ENCODE data around the gene ACAD10. TPM values are rescaled to one million over a fixed set of nuclear protein-coding genes. Genes with fewer than 3 reads are reported as not detected.

ACAD10 gene
- total RNA-seq, 1 experiment from 2014 or later = 25.4 TPM

DNA sequence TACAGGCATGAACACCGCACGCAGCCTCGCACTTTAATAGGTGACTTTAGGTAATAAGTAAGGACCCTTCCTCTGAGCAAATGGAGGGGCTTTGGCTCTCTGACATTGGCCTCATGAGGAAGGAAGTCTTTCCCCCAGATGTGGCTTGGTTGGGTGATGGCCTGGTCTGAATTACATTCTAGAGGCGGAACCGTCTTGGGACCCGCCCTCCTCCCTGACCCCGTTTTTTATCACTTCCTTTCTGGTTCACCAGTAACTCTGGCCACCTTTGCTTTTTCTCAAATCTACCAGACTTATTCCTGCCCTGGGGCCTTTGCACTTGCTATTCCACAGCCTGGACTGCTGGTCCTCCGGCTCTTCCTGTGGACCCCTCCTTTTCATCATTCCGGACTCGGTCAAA lies 94.3 kb downstream of the ACAD10 start:
- intact Hi-C loops (cut with micrococcal nuclease) = no loop called here
- POLR2A ChIA-PET = no interaction called here
- BruUV-seq (replicated peaks) = no TSS peak
- CTCF ChIA-PET = no interaction called here
- H3K27me3 Mint-ChIP-seq (ENCODE audit: insufficient read depth, unreplicated experiment) = no peaks in the 10 kb centered on the region
- H3K4me1 Mint-ChIP-seq (ENCODE audit: insufficient read depth, unreplicated experiment) = peaks cover 14% of the 10 kb centered on the region
- H3K9me3 Mint-ChIP-seq (ENCODE audit: unreplicated experiment) = no peaks in the 10 kb centered on the region
- DNase-seq (ENCODE audit: unreplicated experiment) = no peak
- H3K27ac Mint-ChIP-seq (ENCODE audit: low read depth, unreplicated experiment) = no peak overlapping the region
- TF ChIP-seq, protein P1, sequence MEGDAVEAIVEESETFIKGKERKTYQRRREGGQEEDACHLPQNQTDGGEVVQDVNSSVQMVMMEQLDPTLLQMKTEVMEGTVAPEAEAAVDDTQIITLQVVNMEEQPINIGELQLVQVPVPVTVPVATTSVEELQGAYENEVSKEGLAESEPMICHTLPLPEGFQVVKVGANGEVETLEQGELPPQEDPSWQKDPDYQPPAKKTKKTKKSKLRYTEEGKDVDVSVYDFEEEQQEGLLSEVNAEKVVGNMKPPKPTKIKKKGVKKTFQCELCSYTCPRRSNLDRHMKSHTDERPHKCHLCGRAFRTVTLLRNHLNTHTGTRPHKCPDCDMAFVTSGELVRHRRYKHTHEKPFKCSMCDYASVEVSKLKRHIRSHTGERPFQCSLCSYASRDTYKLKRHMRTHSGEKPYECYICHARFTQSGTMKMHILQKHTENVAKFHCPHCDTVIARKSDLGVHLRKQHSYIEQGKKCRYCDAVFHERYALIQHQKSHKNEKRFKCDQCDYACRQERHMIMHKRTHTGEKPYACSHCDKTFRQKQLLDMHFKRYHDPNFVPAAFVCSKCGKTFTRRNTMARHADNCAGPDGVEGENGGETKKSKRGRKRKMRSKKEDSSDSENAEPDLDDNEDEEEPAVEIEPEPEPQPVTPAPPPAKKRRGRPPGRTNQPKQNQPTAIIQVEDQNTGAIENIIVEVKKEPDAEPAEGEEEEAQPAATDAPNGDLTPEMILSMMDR (IDR thresholded peaks at IDR 0.05; ENCODE audit: unreplicated experiment) = no peak
- no peak overlapping the region for H3K4me3 Mint-ChIP-seq (ENCODE audit: unreplicated experiment)
- no peaks in the 10 kb centered on the region for H3K36me3 Mint-ChIP-seq (ENCODE audit: insufficient read depth, unreplicated experiment)

DNA sequence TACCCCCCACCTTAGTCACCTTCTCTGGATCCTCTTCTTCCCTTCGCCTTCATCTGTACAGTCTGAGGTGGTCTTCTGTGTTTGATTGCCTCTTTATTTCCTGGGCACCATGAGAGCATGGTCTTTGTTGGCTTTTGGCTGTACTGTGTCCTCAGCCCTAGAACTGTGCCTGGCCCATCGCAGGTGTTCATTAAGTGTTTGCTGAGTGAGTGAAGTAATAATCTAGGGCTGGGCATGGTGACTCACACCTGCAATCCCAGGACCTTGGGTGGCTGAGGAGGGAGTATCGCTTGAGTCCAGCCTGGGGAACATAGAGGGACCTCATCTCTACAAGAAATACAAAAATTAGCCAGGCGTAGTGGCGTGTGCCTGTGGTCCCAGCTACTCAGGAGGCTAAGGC lies 94.8 kb downstream of the ACAD10 start:
- Mint-ChIP-seq H3K9me3 (ENCODE audit: unreplicated experiment) (no peaks in the 10 kb centered on the region), H3K4me3 (ENCODE audit: unreplicated experiment) (no peak overlapping the region), H3K4me1 (ENCODE audit: insufficient read depth, unreplicated experiment) (peaks cover 10% of the 10 kb centered on the region), H3K27ac (ENCODE audit: low read depth, unreplicated experiment) (no peak overlapping the region), H3K27me3 (ENCODE audit: insufficient read depth, unreplicated experiment) (no peaks in the 10 kb centered on the region), H3K36me3 (ENCODE audit: insufficient read depth, unreplicated experiment) (no peaks in the 10 kb centered on the region)
- CTCF ChIA-PET = no interaction called here
- POLR2A ChIA-PET = interaction anchor here (0.6 to 0.7 kb wide), 2 partner anchors 63 to 1781 kb away, joined by 3 to 4 read pairs; no protein-coding TSS in a partner anchor
- peak; percentile 76 for DNase-seq (ENCODE audit: unreplicated experiment)
- BruUV-seq (replicated peaks) = no TSS peak
- intact Hi-C loops (cut with micrococcal nuclease) = no loop called here
- TF ChIP-seq, protein P1 (IDR thresholded peaks at IDR 0.05; ENCODE audit: unreplicated experiment) = no peak

DNA sequence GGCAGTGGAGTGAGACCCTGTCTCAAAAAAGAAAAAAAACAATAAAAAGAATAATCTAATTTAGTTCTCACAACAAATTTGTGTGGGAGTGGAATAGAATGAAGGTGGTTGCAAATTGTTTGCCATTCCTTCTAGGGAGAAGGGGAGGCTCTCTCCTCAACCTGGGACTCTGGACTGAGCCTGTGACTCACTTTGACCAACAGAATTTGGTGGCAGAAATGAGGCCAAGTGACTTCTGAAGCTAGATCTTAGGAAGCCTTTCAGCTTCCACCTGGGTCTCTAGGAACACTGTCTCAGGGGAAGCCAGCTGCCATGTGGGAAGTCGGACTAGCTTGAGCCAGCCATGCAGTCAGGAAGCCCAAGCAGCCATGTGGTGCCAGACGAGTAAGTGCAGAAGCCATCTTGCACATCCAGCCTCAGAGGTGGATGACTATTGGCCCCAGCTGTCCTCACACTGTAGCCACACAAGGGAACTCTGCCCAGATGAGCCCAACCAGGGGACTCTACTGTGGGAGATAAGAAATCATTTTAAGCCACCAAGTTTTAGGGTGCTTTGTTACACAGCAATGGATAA lies 95.3 kb downstream of the ACAD10 start:
- intact Hi-C loops (cut with micrococcal nuclease) = no loop called here
- POLR2A ChIA-PET = interaction anchor here (0.6 to 1.4 kb wide), 4 partner anchors 62 to 1781 kb away, joined by 3 to 7 read pairs (median 4); partner anchors contain the start of genes ACAD10 and BRAP
- Mint-ChIP-seq H3K9me3 (ENCODE audit: unreplicated experiment) (no peaks in the 10 kb centered on the region), H3K4me1 (ENCODE audit: insufficient read depth, unreplicated experiment) (peaks cover 13% of the 10 kb centered on the region), H3K36me3 (ENCODE audit: insufficient read depth, unreplicated experiment) (no peaks in the 10 kb centered on the region), H3K27ac (ENCODE audit: low read depth, unreplicated experiment) (no peak overlapping the region), H3K4me3 (ENCODE audit: unreplicated experiment) (no peak overlapping the region), H3K27me3 (ENCODE audit: insufficient read depth, unreplicated experiment) (no peaks in the 10 kb centered on the region)
- TF ChIP-seq, protein P1 (IDR thresholded peaks at IDR 0.05; ENCODE audit: unreplicated experiment) = no peak
- BruUV-seq (replicated peaks) = no TSS peak
- DNase-seq (ENCODE audit: unreplicated experiment) = no peak
- CTCF ChIA-PET = interaction anchor here (0.9 kb wide), 1 partner anchor 34 kb away, joined by 3 read pairs; no protein-coding TSS in a partner anchor

DNA sequence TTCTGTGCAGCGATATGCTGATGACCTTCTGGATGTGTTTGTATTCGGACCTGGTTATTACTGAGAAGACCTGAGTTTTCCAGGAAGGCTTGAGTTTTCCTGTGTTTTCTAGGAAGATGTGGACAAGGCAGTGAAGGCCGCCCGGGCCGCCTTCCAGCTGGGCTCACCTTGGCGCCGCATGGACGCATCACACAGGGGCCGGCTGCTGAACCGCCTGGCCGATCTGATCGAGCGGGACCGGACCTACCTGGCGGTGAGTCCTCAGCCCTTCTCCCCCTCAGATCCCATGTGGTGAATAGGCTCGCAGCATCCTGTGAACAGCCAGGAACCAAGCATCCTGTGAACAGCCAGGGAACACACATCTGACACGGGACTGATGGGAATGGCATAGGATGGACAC lies 97.2 kb downstream of the ACAD10 start:
- H3K4me3 Mint-ChIP-seq (ENCODE audit: unreplicated experiment) = no peak overlapping the region
- no peaks in the 10 kb centered on the region for H3K36me3 Mint-ChIP-seq (ENCODE audit: insufficient read depth, unreplicated experiment)
- no peak overlapping the region for H3K27ac Mint-ChIP-seq (ENCODE audit: low read depth, unreplicated experiment)
- H3K4me1 Mint-ChIP-seq (ENCODE audit: insufficient read depth, unreplicated experiment) = peaks cover 14% of the 10 kb centered on the region
- no TSS peak for BruUV-seq (replicated peaks)
- H3K9me3 Mint-ChIP-seq (ENCODE audit: unreplicated experiment) = no peaks in the 10 kb centered on the region
- no peak for DNase-seq (ENCODE audit: unreplicated experiment)
- no peaks in the 10 kb centered on the region for H3K27me3 Mint-ChIP-seq (ENCODE audit: insufficient read depth, unreplicated experiment)
- intact Hi-C loops (cut with micrococcal nuclease) = no loop called here
- ChIA-PET CTCF (interaction anchor here (1.2 kb wide), 1 partner anchor 30 kb away, joined by 5 read pairs; no protein-coding TSS in a partner anchor), POLR2A (no interaction called here)
- TF ChIP-seq, protein P1 (IDR thresholded peaks at IDR 0.05; ENCODE audit: unreplicated experiment) = no peak
